Activated CD8-positive, alpha-beta memory T cell treated with anti-CD3 and anti-CD28 coated beads, Interleukin-2, amount 50 U/mL, for 24 hours (primary cell): ENCODE results near the gene NR5A1.

Source experiments
- DNase-seq: peaks from one replicate; pipeline ENCODE4 v3.0.0-alpha.2; 2020; ENCODE audit errors: extremely low read depth

NR5A1 gene

DNA sequence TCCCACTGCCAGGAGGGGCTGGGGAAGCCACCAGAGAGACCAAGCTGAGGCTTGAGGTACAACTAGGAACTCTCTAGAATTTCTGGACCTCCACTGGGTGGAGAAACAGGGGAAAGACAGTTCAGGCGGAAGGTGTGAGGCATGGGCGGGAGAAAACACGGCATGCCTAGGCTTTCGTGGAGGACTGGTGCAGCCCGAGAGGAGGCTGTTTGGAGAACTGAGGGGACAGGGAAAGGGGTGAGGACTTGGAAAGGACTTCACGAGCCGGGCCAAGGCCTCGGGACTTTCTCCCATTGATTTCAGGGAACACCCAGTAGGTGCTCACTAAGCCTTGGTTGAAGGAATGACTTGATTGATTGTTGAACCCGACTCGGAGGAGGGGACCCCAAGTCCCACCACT is 66.4 kb downstream of the NR5A1 start:
- DNase-seq = no peak

DNA sequence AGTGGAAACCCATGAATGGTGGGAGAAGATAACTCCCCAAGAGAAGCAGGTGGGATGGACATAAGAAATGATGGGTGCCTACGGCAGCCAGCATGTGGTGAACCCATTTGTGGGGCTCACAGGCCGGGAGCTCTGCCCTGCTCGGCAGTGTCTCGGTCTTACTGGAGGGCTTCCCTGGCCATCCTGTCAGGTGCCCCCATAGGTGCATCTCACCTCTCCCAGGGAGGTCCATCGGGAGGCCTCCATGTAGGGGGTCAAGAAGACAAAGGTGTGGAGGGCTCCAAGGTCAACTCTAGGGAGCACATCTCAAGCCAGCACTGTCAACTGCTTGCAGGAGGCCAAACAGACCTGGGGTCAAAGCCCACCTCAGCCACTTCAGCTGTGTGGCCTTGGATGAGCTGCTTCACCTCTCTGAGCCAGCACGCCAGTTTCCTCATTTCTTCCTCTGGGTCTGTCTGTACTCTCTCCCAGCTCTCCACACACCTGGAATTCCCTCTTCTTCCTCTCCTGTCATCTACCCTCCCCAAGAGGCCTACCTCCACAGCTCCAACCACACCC is 67.4 kb downstream of the NR5A1 start:
- no peak for DNase-seq

GRCh38 chr9:124439086-124439485 is 68.1 kb downstream of the NR5A1 start:
- no peak for DNase-seq

- DNase-seq = no peak
These were observed 69.1 kb downstream of the NR5A1 start for GRCh38 chr9:124438091-124438490.

GRCh38 chr9:124437086-124437485 is 70.1 kb downstream of the NR5A1 start:
- no peak for DNase-seq

DNA sequence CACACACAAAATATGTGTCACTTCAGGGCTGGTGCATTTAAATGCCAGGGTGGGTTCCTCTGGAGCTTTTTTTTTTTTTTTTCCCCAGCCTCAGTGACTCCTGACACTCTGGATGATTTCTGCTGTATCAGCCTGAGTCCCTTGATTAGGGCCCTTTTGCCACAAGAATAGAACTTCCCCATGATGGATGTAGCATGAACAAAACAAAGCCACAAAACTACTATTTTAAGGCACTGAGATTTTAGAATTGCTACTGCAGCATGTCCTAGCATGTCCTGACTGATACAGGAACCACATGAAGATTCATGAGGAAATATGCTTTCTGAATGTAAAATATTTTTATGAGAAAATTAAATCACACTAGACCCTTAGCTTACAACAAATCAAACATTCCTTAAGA is 70.9 kb downstream of the NR5A1 start:
- DNase-seq = no peak
